Testis (tissue), 3 donors: Measurements from ENCODE around the gene PFN2. TPM values are rescaled to one million over a fixed set of nuclear protein-coding genes. Genes with fewer than 3 reads are reported as not detected.

Experiments used
- DNase-seq: peaks from one replicate; pipeline ENCODE4 v3.0.0-alpha.2; 2019
- H3K27ac ChIP-seq, 2 donors: fragments of 200-600 bp; sonication (generic); one replicate each; pipeline ENCODE4 v1.5.1; 2019
- H3K27me3 ChIP-seq: fragments of 200-600 bp; sonication (generic); one replicate; pipeline ENCODE4 v1.5.1; 2019
- H3K36me3 ChIP-seq: fragments of 200-600 bp; sonication (generic); one replicate; pipeline ENCODE4 v1.5.1; 2017; ENCODE audit warnings: low read depth; ENCODE audit errors: missing control alignments
- H3K4me1 ChIP-seq: fragments of 200-600 bp; sonication (generic); one replicate; pipeline ENCODE4 v1.5.1; 2019
- H3K4me3 ChIP-seq, 2 donors: fragments of 200-600 bp; sonication (generic); one replicate each; pipeline ENCODE4 v1.5.1; 2017 to 2019
- H3K9me3 ChIP-seq: fragments of 200-600 bp; sonication (generic); one replicate; pipeline ENCODE4 v1.5.1; 2017
- CTCF ChIP-seq, 3 experiments: fragments of 450-650 bp in 2 of 3; fragments of 200-600 bp in 1 of 3; sonication (generic) in 1 of 3; IDR thresholded peaks; one replicate each; pipeline ENCODE4 v1.5.1; 2016 to 2019; ENCODE audit warnings: antibody characterized with exemption in 3 of 3, mild to moderate bottlenecking in 2 of 3, moderate library complexity in 1 of 3
- POLR2A ChIP-seq: fragments of 450-650 bp; IDR thresholded peaks from one replicate; pipeline ENCODE4 v1.6.1; 2017; ENCODE audit warnings: antibody characterized with exemption, mild to moderate bottlenecking, moderate library complexity
- WGBS, 2 donors: methylation state at CpG; one replicate each; pipeline ENCODE4 v1.1.5; 2018; 5-methylcytosine and 5-hydroxymethylcytosine counted together
- intact Hi-C: fragments of 100-400 bp; cut with DNase I; formaldehyde crosslinking; loops from one replicate; pipeline ENCODE4 v1.15.1; 2023; ENCODE audit warnings: low total_unique reads
- polyA plus RNA-seq: library from polyadenylated mRNA; stranded (reverse); fragments of 350-450 nt; fragmentation: Illumina TruSeq; extraction: RNeasy Lipid Tissue Mini Kit (QIAGEN cat#74804); gene quantifications from one replicate; pipeline ENCODE4 v1.2.3, GENCODE V29; 2014; ENCODE audit warnings: low read depth, low replicate concordance; ENCODE audit not compliant: insufficient read depth
- total RNA-seq, 2 donors: library from RNA; depleted of rRNA; stranded (reverse); fragments of >200 nt; gene quantifications; one replicate each; pipeline ENCODE4 v1.2.3, GENCODE V29; 2016

Gene PFN2
- total and polyA plus RNA-seq, 3 donors from 2014 or later: 54.3 to 69.1 (median 63.8) TPM

- Histone ChIP-seq H3K4me1 (peaks cover 8% of the 10 kb centered on the region), H3K36me3 (no peaks in the 10 kb centered on the region), H3K9me3 (no peaks in the 10 kb centered on the region), H3K27ac (peak overlapping the region; percentile 90 to 94), H3K4me3 (peak overlapping the region; percentile 78 to 87), H3K27me3 (no peaks in the 10 kb centered on the region)
- peak in 2 of 3 experiments; percentile 14 to 15 for TF ChIP-seq CTCF (IDR thresholded peaks at IDR 0.05)
- TF ChIP-seq POLR2A: no peak
- DNase-seq: peak; percentile 79
- intact Hi-C loops: no loop called here
- 5 to 8% methylated on average over 15 of the region's 15 CpGs for WGBS, 2 donors
Measured at GRCh38 chr3:149969110-149969939, 1.4 kb downstream of the PFN2 start.

- Histone ChIP-seq H3K27ac (no peak overlapping the region), H3K9me3 (no peaks in the 10 kb centered on the region), H3K27me3 (no peaks in the 10 kb centered on the region), H3K4me1 (peaks cover 12% of the 10 kb centered on the region), H3K36me3 (no peaks in the 10 kb centered on the region), H3K4me3 (no peak overlapping the region)
- TF ChIP-seq CTCF (IDR thresholded peaks at IDR 0.05): no peak
- TF ChIP-seq POLR2A: no peak
- 52 to 53% methylated on average over 8 of the region's 8 CpGs for WGBS, 2 donors
- intact Hi-C loops: no loop called here
- no peak for DNase-seq
Measured at GRCh38 chr3:149968216-149968615, 2.5 kb downstream of the PFN2 start.

- intact Hi-C loops: no loop called here
- Histone ChIP-seq H3K27ac (no peak overlapping the region), H3K27me3 (no peaks in the 10 kb centered on the region), H3K36me3 (no peaks in the 10 kb centered on the region), H3K9me3 (no peaks in the 10 kb centered on the region), H3K4me1 (peaks cover 12% of the 10 kb centered on the region), H3K4me3 (no peak overlapping the region)
- no peak for DNase-seq
- WGBS, 2 donors: 17 to 28% methylated on average over 9 of the region's 9 CpGs
- TF ChIP-seq CTCF (IDR thresholded peaks at IDR 0.05) (peak; percentile 20 to 68 (median 45)), POLR2A (no peak)
Measured at GRCh38 chr3:149967086-149967685, 3.5 kb downstream of the PFN2 start.

GRCh38 chr3:149965278-149965677 is 5.4 kb downstream of the PFN2 start:
- Histone ChIP-seq H3K27ac (no peak overlapping the region), H3K36me3 (no peaks in the 10 kb centered on the region), H3K4me1 (peaks cover 12% of the 10 kb centered on the region), H3K4me3 (no peak overlapping the region), H3K27me3 (no peaks in the 10 kb centered on the region), H3K9me3 (no peaks in the 10 kb centered on the region)
- intact Hi-C loops: no loop called here
- TF ChIP-seq POLR2A: no peak
- TF ChIP-seq CTCF (IDR thresholded peaks at IDR 0.05): no peak
- no peak for DNase-seq
